HG03159 (cell line): ENCODE data around the gene GNB5.
A peak's percentile ranks its signal among the peaks of the same experiment; 100 is the strongest.

ENCODE experiments used
- ATAC-seq: cut with Tn5 transposase; IDR thresholded peaks from one replicate; pipeline ENCODE4 v1.9.1; 2021; ENCODE audit warnings: mild to moderate bottlenecking, moderate library complexity; ENCODE audit not compliant: unreplicated experiment

The GNB5 gene

DNA sequence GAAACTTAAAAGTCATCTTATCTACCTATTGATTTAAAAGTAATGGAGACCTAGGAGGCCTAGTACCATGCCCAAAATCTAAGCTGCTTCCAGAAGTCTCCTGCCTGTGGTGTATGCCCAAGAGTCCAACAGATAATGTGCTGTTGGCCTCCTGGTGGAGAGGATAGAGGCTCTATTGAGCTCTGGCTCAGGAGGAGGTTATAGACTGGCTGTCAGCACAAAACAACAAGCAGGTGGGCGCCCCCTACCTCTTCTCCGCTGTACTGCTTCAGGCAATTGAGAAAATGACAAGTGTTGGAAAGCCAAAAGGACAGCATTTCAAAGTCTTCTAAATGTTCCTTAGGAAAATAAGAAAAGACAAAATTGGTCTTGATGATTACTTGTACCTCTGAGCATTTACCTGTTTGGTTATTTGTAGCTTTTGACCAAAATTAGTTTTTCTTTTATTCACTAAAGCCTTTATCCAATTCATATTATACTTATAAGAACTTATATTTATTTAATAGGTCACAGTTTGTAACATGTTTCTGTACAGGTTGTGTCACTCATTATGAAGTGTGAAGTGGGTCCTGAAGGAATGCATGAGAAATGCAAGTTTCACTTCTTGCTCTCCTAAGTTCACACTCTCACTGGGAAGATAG is 17.2 kb upstream of the GNB5 start:
- ATAC-seq, result peak; percentile 79

DNA sequence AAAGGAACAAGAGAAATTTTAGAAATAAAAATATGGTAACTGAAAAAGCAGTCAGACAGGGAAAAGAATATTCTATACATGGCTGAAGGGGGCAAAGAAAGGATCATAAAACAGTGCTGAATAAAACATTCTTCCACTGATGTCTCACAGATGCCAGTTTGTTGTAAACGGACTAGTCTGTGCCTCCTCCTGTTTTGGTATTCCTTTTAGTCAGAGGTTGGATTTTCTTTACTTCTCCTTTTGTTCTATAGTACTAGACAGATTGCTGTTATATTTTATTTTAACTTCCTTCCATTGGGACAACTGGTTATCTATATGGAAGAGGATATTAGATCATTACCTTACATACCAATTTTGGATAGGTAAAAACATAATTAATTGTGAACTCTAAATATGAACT is 16.0 kb upstream of the GNB5 start:
- ATAC-seq, result no peak

DNA sequence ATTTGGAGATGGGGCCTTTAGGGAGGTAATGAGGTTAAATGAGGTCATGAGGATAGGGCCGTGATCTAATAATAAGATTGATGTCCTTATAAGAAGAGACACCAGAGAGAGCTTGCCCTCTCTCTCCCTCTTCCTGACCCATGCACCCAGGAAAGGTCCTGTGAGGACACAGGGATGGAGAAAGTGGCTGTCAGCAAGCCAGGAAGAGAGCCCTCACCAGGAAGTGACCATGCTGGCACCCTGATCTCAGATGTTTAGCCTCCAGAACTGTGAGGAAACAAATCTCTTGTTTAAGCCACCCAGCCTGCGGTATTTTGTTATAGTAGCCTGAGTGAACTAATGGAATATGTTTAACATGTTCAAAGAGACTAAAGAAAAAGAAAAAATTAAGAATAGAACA is 15.3 kb upstream of the GNB5 start:
- ATAC-seq, result no peak

DNA sequence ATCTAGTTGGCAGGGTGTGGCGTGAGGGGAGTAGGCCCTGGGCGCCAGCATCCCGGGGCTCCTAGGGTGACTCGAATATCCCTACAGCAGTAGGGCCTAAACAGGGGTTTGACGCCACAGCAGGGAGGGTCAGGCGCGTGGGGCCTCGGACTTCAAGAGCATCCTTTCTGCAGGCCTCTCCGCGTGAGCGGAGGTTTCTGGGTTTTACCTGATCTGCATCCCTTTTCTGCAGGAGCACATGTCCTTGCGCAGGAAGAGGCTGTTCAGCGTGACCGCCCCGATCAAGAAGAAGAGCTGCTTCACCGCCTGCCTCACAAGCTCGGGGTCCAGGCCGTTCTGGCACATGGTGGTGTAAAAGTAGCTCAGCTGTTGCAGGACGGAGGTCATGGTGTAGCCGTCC is 13.5 kb upstream of the GNB5 start:
- no peak for ATAC-seq

DNA sequence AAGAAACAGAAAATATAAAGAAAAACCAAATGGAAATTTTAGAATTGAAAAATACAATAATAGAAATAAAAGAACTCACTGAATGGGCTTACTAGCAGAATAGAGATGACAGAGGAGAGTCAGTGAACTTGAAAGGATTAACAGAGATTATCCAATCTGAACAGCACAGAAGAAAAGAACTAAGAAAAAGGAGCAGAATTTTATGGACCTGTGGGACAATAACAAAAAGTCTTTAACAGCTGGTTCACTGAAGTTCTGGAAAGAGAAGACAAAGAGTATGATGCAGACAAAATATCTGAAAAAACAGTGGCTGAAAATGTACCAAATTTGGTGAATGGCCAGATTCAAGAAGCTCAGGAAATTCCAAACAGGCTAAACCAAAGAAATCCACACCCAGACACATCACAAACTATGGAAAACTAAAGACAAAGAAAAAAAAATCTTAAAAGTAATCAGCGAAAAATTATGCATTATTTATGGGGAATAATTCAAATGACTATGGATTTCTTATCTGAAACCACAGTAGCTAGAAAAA is 9.7 kb upstream of the GNB5 start:
- no peak for ATAC-seq

DNA sequence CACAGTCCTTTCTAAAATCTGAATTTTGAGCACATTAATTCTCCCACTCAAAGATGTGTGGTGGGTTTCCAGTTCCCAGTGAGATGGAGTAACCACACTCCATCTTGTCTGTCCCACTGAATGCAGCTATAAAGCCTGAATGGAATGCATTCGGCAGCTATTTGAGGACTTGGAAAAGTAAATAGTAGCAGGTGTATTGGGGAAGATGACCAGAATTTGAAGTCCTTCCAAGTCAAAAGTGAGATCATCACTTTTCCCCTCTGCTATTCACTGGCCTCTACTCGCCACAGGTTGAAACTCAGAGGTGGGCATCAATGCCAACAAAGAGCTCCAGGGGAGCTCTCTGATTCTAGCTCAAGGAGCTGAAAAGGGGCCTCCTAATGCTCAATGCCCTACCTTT is 8.1 kb upstream of the GNB5 start:
- ATAC-seq, result no peak

DNA sequence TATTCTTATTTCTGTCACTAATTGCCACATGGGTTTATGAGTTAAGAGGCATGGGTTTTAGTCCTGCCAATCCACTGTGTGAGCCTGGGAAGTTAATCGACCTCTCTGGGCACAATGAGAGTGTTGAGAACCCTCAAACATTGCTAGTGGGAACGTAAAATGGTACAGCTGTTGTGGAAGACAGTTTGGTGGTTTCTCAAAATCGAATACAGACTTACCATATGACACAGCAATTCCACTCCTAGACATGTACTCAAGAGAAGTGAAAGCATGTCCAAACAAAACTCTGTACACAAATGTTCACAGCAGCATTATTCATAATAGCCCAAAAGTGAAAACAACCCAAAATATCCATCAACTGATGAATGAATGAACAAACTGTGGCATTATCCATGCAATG is 5.7 kb upstream of the GNB5 start:
- ATAC-seq, result no peak

DNA sequence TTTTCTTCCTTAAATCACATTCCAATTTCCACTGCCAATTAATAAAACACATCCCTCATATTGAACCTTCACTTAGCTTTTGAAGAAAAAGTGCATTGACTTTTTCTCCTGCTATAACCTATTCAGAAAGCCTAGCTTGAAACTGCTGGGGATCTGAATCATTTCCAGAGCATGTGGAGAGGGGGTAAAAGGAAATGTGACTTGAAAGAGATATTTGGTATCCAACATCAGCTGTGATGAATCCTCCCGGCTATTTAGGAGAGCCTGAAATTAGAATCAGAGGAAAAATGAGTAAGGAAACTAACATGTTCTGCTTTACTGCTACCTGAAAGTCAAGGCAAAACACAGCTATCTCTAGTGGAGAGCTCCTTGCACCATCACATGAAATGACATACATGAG is 2.6 kb upstream of the GNB5 start:
- no peak for ATAC-seq

DNA sequence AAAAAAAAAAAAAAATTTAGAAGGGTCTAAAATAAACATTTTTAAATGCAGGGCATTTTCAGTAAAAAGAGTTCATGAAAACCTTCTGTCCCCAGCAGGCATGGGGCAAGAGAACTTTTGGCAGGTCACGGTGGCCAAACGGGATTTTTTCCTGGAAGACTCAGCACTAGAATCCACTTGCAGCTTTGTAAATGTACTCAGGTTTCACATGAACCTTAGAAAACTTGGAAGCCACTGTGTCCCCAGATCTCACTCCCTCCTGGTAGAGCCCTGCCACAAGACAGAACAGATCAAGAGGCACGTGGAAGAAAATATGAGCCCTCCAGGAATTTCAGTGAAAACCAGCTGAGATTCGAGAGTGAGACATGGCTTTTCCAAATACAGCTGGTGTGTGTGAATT is 2.1 kb upstream of the GNB5 start:
- ATAC-seq, result no peak

DNA sequence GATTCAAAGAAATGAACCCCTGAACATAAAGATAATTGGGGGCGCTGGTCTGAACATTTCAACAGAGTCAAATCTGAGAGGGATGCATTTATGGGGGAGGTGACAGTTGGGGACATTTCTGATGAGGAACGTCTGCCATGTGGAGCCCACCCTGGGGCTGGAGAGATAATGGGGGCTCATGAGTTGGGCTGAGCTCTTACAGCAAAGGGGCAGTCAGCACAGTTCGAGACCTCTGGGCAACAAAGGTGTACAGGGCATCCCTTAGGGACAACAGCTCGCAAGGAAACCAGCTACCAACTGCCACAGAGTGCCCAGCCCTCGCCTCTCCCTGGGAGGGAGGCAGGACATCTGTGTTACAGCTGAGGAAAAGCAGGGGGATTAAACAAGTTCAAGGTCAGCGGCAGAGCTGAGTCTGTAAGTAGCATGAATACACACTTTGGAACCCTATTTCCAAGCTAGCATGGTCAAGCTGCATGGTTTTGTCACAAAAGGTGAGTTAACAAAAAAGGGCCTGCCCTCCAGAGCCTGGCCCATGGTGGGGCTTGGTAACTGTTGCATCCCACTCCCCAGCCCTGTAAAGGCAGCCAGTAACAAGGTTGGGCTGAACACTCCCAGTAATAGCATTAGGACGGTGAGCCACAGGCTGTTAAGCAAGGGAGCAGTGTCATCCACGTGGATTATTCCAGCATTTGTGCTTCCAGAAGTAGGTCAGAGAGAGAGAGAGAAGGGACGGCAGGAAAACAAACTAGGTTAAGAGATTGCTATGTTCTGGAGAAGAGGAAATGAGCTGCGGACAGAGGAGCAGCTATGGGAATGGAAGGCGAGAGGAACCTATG is 4.3 kb downstream of the GNB5 start:
- ATAC-seq, result no peak

DNA sequence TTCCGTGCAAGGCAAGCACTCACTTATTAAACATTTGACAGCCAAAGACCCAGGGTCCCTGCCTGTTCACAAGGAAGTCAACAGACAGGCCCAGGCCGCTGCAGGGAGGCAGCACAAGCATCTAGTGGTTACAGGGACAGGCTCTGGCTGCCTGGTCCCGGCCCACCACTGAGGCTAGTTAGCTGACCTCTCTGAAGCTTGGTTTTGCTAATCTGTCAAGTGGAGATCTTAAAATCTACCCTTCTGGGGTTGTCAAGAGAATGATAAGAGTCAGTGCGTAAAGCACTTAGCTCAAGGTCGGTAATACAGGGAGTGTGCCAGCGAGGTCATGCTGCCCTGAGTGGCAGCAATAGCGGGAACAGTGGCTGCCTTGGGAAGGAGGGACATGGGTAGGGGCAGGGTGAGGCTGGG is 6.0 kb downstream of the GNB5 start:
- no peak for ATAC-seq

DNA sequence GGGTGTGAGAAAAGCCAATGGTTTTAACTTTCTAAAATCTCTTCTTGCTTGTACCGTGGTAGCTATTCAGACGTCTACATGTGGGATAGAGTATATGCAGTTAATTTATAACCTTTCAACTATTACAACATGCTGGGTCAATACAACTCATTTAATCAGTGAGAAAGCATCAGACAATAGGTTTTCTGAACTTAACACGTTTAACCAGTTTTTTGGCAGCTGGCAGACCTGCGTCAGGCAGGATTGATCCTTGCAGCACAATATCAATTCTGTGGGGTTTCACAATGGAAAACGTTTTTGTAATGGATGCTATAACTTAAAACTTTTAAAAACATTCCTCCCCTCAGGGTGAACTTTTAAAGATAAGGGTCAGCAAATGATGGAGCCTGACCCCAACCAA is 6.5 kb downstream of the GNB5 start:
- ATAC-seq, result no peak

DNA sequence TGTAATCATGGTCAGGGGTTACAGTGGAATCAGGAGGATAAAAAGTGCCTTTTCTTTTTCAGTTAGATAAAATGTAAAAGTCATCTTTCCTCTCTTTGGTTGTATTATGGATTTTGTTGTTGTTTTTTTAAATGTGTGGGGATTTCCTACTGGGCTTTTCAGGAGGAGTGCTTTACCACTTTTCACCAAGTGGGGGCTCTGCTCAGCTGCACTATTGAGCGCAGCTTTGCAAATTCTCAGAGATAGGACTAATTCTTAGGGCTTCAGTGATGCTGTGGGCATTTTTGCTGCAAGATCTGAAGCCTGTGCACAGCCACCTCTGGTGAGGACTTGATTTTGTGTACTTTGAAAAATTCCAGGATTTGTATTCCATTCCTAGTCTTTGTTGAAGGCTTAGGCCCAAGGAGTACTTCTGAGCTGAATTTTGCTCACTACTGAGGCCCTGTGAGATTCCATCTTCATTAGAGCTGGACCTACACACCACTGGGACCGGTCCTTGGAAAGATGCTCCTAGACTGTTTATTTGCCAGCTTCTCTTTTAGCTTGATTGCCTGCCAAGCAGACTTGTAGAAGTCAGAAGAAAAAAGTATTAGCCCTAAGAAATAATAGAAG is 7.5 kb downstream of the GNB5 start:
- no peak for ATAC-seq

DNA sequence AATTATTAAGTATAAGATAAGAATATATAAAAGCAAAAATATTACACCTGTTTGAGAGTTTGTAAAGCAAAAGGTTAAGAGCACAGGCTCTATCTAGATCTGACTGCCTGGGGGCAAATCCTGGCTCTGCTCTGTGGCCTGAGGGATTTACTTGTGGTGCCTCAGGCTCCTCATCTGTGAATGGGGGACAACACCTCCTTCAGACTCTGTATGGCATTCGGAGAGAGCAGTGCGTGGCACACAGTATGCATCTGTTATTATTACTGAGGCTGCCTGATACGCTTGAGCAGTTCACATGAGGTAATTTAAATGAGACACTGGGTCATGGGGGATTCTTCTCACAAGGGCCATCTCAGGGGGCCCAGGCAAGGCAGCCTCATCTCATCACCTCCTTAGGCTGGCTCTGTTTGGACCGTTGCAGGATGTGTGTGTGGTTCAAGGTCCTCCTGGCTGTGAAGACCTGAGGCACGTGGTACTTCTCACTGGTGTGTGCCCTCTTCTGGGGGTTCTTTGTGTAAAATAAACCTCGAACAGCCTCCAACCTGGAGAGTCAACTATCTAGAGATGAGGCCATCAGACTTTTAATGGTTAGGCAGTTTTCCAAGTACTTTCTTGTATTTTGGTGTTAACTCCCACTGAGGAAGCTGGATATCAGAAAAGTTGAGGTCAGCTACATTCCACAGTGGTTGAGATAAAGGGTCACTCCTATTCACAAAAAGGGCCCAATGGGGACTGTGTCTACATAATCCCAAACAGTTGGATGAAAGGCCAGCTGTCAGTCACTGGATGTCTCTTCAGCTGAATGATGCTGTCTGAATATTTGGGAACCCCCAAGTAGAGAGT is 9.0 kb downstream of the GNB5 start:
- no peak for ATAC-seq

DNA sequence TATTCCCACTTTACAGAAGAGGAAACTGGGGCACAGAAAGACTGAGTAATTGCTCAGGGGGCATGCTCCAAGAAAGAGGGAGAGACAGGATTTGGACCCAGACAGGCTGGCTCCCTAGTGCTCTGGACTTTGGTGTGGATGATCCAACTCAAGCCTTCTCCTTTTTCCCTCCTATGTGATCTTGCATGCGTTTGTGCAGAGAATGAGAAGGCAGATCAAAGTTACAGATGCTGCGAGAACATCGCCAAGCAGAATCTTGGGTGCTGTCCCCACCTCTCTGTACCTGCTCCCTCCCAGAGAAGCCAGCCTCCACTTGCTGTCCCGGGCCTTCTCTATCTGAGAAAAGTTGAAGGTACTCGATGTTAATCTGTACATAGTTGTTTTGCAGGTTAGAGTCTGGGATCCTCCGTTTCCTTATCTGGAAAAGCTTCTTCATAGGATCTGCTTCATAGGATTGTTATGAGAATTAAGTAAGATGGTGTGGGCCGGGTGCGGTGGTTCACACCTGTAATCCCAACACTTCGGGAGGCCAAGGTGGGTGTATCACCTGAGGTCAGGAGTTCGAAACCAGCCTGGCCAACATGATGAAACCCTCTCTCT is 10.2 kb downstream of the GNB5 start:
- no peak for ATAC-seq

DNA sequence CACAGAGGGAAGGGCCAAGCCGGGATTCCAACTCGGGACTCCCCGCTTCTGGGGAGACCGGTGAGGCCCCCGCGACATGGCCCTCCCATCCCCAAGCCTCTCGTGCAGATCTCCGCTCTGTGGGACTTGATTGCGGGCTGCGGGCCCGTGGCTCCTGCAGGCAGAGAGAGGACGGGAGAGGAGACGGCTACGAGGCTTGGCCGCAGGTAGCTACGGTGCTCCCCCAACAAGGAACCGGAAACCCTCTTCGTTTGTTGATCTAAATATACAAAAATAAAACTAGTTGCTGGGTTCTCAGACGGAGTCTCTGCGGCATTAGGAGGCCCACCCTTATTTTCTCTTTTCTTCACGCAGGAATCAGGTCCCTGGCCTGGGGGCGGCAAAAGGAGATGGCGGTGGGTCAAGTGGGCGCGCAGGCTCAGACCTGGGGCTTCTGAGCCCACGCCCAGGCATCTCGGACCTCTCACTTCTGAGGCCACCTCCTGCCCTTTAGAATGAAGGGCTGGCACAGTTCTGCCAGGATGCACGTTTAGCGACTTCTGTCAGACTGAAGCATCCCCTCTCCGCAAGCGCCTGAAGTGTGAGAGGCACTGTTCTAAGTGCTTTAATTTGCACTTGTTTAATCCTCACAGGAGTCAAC is 10.9 kb downstream of the GNB5 start:
- ATAC-seq, result peak; percentile 35

DNA sequence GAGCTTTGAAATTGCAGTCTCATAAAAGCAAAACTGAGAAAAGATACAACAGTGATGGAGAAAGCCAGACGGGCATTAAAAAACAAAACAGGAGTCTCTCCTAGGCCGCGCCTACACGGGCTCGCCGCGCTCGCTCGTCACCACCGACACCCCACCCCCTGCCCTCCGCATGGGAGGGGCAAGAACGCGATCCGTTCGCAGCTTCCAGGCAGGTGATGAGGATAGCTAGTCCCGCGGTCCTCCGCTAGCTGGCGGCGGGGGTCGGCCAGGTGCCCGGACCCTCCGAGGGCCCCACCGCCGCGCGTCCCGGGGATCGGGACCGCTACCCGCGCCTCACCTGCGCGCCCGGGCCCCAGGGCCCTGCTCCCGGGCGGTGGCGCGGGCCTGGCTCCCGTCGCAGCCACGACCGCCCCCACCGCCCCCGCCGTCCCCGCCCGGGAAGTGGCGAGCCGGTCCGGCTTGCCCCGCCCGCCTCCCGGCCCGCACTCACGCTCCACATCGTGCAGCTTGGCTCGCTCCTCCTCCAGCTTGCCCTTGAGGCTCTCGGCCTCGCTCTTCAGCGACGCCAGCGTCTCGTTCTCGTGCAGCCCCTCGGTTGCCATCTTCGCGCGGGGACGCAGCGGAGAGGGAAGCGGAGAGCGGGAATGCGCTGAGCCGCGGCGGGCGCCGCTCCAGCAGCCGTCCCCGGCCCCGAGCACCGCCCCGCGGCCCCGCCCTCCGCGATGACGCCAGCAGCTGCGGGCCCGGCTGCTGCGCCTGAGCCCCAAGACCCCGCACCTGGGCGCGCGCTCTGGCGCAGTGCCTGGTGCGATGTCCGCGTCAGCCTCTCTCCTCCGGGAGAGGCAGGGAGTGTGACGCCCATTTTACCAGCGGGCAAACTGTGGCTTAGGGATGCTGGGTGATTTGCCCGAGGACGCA is 11.7 kb downstream of the GNB5 start:
- ATAC-seq, result peak; percentile 82

DNA sequence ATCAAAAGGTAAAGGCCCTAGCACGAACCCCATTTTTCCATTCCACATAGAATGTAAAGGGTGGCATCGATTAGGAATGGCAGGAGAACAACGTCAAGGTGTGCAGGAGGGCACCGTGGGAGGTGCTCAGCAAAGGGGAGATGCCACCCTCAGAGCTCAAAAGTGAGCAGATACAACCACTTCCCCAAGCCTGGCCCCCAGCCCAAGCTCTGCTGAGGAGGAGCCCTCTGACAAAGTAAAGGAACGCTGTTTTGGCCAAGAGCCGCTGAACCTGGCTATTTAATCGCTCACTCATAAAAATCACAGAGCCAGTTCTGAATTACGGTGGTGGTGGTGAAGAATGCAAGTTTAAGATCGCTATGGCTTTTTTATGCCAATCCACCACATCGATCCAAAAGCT is 12.4 kb downstream of the GNB5 start:
- ATAC-seq, result no peak

DNA sequence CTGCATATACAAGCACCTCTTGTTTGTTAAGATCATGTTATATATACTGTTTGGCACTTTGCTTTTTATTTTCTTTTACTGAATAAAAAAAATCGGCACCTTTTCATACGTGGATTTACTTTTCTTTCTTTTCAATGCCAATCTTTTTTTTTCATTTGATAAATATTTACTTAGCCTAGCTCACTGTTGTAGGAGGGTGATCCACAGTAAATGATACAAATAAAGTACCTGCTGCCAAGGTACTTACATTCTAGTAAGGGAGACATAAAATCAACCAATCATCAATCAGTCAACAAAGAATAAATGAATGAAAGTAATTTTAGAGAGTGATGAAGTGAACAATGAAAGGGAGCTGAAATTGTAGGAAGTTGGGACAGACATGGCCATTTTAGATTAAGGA is 18.3 kb downstream of the GNB5 start:
- no peak for ATAC-seq
